Measurements from ENCODE around the gene OR3A2. TPM values are rescaled to one million over a fixed set of nuclear protein-coding genes. Genes with fewer than 3 reads are reported as not detected.

OR3A2 gene
- total RNA-seq (2021), result not detected in 2 replicates
- long read RNA-seq, result 0 reads

- H3K4ac ChIP-seq (ENCODE audit: low read depth, low read length), result no peak within 1 kb of the TSS
- H2BK12ac ChIP-seq (ENCODE audit: insufficient read length, low read depth, low read length), result no peak within 1 kb of the TSS
- H4K8ac ChIP-seq (replicated peaks; ENCODE audit: insufficient read length, low read depth, low read length), result no peak within 1 kb of the TSS
- H2AFZ ChIP-seq (ENCODE audit: low read length), result no peak within 1 kb of the TSS
- H3K27ac Mint-ChIP-seq, result no peak within 1 kb of the TSS
- no peak within 1 kb of the TSS for H3K9ac ChIP-seq (ENCODE audit: extremely low read depth, insufficient read length, low read length)
- no peaks in the 10 kb centered on the region for H3K79me1 ChIP-seq (ENCODE audit: insufficient read depth, low read depth, low read length, poor library complexity, severe bottlenecking)
- H2AK5ac ChIP-seq (ENCODE audit: insufficient read length, low read length), result no peak within 1 kb of the TSS
- no peak within 1 kb of the TSS for H3K27ac ChIP-seq (ENCODE audit: insufficient read length, low read depth, low read length)
- H2BK120ac ChIP-seq (ENCODE audit: low read depth, low read length, poor library complexity, severe bottlenecking), result no peak within 1 kb of the TSS
- peaks cover 50 to 85% of the 10 kb centered on the region in 2 experiments for H3K9me3 Mint-ChIP-seq
- H3K27me3 ChIP-seq (ENCODE audit: insufficient read depth, low read length), result no peaks in the 10 kb centered on the region
- no peak within 1 kb of the TSS for H2BK15ac ChIP-seq (ENCODE audit: low read depth, low read length)
- H3K4me1 ChIP-seq (ENCODE audit: insufficient read depth, low read length), result no peaks in the 10 kb centered on the region
- peaks cover 6% of the 10 kb centered on the region for H3K27me3 Mint-ChIP-seq (ENCODE audit: low read depth)
- no peak within 1 kb of the TSS for H3T11ph ChIP-seq (ENCODE audit: low read length)
- no peaks in the 10 kb centered on the region for H3K79me2 ChIP-seq (ENCODE audit: insufficient read depth, low read length)
- H3K23ac ChIP-seq (ENCODE audit: insufficient read length, low read depth, low read length), result no peak within 1 kb of the TSS
- H2BK5ac ChIP-seq (ENCODE audit: insufficient read length, low read length), result no peak within 1 kb of the TSS
- H2BK20ac ChIP-seq (ENCODE audit: low read depth, low read length, poor library complexity, severe bottlenecking), result no peak within 1 kb of the TSS
- H3K4me2 ChIP-seq (ENCODE audit: insufficient read depth, insufficient read length, low read length), result no peak within 1 kb of the TSS
- H3K18ac ChIP-seq (ENCODE audit: insufficient read length, low read depth, low read length), result no peak within 1 kb of the TSS
- WGBS (ENCODE audit: extremely low coverage, insufficient read length, low lambda C conversion rate), result no CpG with 5 or more reads among the region's 92 CpGs
- no peaks in the 10 kb centered on the region for H3K23me2 ChIP-seq (ENCODE audit: insufficient read length, low read depth, low read length, poor library complexity, severe bottlenecking)
- H4K20me1 ChIP-seq (ENCODE audit: control insufficient read depth, insufficient read depth, insufficient read length), result no peaks in the 10 kb centered on the region
- H3K14ac ChIP-seq (ENCODE audit: insufficient read depth, low read length), result no peak within 1 kb of the TSS
- DNase-seq, result peak; percentile 56
- H3K4me1 Mint-ChIP-seq, result no peaks in the 10 kb centered on the region
- H3K36me3 Mint-ChIP-seq (ENCODE audit: insufficient read depth in 1 of 3, low read depth in 3 of 3), result peaks cover 5 to 19% (median 9%) of the 10 kb centered on the region in 3 experiments; a peak in 2 of 7 replicates
- no peak for TF ChIP-seq CTCF (conservative IDR thresholded peaks at IDR 0.05)
- no peak within 1 kb of the TSS for H4K5ac ChIP-seq (ENCODE audit: insufficient read length, low read depth, low read length)
- no peak within 1 kb of the TSS for H4K91ac ChIP-seq (ENCODE audit: insufficient read length, low read depth, low read length)
- no peak within 1 kb of the TSS for H3K4me3 Mint-ChIP-seq
- H3K56ac ChIP-seq (ENCODE audit: insufficient read length, low read depth, low read length), result no peak within 1 kb of the TSS
- peaks cover 32% of the 10 kb centered on the region for H3K9me3 ChIP-seq (ENCODE audit: control insufficient read depth, low read depth, low read length)
These were observed at the start of gene OR3A2 for GRCh38 chr17:3385869-3386816. OR3A2 (minus strand) TSS chr17:3386308.
